Karpas-422 (cell line): ENCODE data around the gene ARSB. TPM values are rescaled to one million over a fixed set of nuclear protein-coding genes. Genes with fewer than 3 reads are reported as not detected.

Source experiments
- DNase-seq: peaks from one replicate; pipeline ENCODE4 v3.0.0-alpha.2; 2015
- H2AFZ ChIP-seq: fragments of 200-600 bp; sonication (generic); 2 replicates; pipeline ENCODE4 v1.6.1; 2014; ENCODE audit warnings: antibody characterized with exemption, low read length, mixed read lengths
- H3K27ac ChIP-seq: fragments of 200-600 bp; sonication (generic); 2 replicates; pipeline ENCODE4 v1.5.1; 2014; ENCODE audit warnings: mild to moderate bottlenecking, low read length, moderate library complexity
- H3K27me3 ChIP-seq: fragments of 200-600 bp; sonication (generic); 2 replicates; pipeline ENCODE4 v1.6.1; 2014; ENCODE audit warnings: low read length, mixed read lengths
- H3K36me3 ChIP-seq: fragments of 200-600 bp; sonication (generic); 2 replicates; pipeline ENCODE4 v1.6.1; 2014; ENCODE audit warnings: low read length, mixed read lengths; ENCODE audit not compliant: insufficient read depth
- H3K4me1 ChIP-seq: fragments of 200-600 bp; sonication (generic); 2 replicates; pipeline ENCODE4 v1.6.1; 2014; ENCODE audit warnings: mild to moderate bottlenecking, low read length, mixed read lengths
- H3K4me2 ChIP-seq: fragments of 200-600 bp; sonication (generic); 2 replicates; pipeline ENCODE4 v1.6.1; 2014; ENCODE audit warnings: low read length, low read depth, mild to moderate bottlenecking; ENCODE audit not compliant: poor library complexity, severe bottlenecking
- H3K4me3 ChIP-seq: fragments of 200-600 bp; sonication (generic); 2 replicates; pipeline ENCODE4 v1.5.1; 2014; ENCODE audit warnings: mild to moderate bottlenecking, antibody characterized with exemption, low read length, mixed read lengths
- H3K79me2 ChIP-seq: fragments of 200-600 bp; sonication (generic); 2 replicates; pipeline ENCODE4 v1.6.1; 2014; ENCODE audit warnings: mild to moderate bottlenecking, low read length, mixed read lengths
- H3K9ac ChIP-seq: fragments of 200-600 bp; sonication (generic); 2 replicates; pipeline ENCODE4 v1.6.0; 2014; ENCODE audit warnings: low read length
- H3K9me2 ChIP-seq: fragments of 200-600 bp; sonication (generic), shearing (Covaris generic); replicated peaks from 2 replicates; pipeline ENCODE4 v1.6.0; 2014; ENCODE audit warnings: mild to moderate bottlenecking, low read length, moderate library complexity; ENCODE audit not compliant: insufficient read depth
- H3K9me3 ChIP-seq: fragments of 300-700, 200-600 bp; sonication (generic); 2 replicates; pipeline ENCODE4 v1.6.1; 2014; ENCODE audit warnings: low read length, mixed read lengths
- H4K20me1 ChIP-seq: fragments of 200-600 bp; sonication (generic); 2 replicates; pipeline ENCODE4 v1.6.1; 2014; ENCODE audit warnings: mild to moderate bottlenecking, antibody characterized with exemption, low read length, low read depth; ENCODE audit not compliant: insufficient read depth
- total RNA-seq: library from RNA; depleted of rRNA; stranded (reverse); fragments of >200 nt; shearing (Covaris generic); gene quantifications from 2 replicates; pipeline ENCODE4 v1.2.3, GENCODE V29; 2014; ENCODE audit warnings: low replicate concordance; rRNA removed

The ARSB gene
- 3.1 and 10.8 TPM in 2 replicates for total RNA-seq

DNA sequence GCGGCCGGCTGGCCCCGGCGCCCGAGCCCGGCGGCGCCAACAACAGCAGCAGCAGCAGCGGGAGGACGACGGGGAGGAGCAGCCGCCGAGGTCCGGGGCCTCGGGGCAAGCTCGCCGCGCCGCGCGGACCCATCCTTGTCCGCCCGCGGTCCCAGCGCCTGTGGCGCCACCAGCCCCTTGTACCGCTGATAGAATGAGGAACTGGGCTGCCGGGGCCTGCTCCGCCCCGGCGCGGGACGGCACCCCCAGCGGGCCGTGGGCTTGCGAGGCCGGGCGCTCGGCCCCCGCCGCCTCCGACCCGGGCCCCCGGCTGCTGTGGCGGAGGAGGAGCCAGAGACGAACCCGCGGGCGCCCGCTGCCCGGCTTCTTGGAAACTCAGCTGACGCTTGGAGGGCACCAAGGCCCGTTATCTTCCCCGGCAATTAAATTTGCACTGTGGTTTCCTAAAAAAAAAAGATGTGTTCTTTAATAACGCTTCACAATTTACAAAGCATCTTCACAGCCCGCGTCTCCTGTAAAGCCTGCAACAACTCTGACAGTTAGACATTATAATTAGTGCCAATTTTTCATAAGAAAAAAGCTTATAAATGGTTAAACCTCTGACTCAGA is at the start of gene ARSB:
TSS of gene ARSB (minus strand) at position 195 of the 609 bp plus-strand sequence. CDS start at position 133, 62 bp downstream.
- Histone ChIP-seq H3K36me3 (no peaks in the 10 kb centered on the region), H3K4me2 (peak within 1 kb of the TSS; percentile 90), H3K9me3 (no peaks in the 10 kb centered on the region), H3K4me3 (peak within 1 kb of the TSS; percentile 70), H3K27ac (no peak within 1 kb of the TSS), H2AFZ (peak within 1 kb of the TSS; percentile 97), H4K20me1 (no peaks in the 10 kb centered on the region), H3K79me2 (no peaks in the 10 kb centered on the region), H3K4me1 (peaks cover 18% of the 10 kb centered on the region), H3K9ac (peak within 1 kb of the TSS; percentile 80), H3K27me3 (no peaks in the 10 kb centered on the region), H3K9me2 (no peaks in the 10 kb centered on the region)
- peak; percentile 81 for DNase-seq

DNA sequence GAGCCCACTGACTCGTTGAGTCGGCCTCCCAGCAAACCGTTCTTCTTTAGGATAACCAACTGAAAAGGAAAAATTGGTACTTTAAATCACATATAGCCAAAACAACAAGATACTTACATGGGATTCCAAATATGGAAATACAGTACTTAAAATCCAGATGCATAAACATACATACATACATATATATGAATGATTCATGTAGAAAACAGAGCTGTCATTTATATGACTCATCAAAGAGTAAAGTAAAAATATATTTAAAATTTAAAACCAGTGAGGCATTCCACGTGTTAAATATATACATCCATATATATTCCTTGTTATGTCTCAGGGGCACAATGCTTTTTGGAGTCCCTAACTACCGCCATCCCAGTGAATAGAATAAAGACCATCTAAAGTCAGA is 47.7 kb upstream of the ARSB start:
- Histone ChIP-seq H4K20me1 (no peaks in the 10 kb centered on the region), H3K4me3 (no peak overlapping the region), H3K27me3 (no peaks in the 10 kb centered on the region), H2AFZ (no peak overlapping the region), H3K9ac (no peak overlapping the region), H3K4me2 (no peak overlapping the region), H3K9me2 (no peaks in the 10 kb centered on the region), H3K27ac (no peak overlapping the region), H3K36me3 (no peaks in the 10 kb centered on the region), H3K9me3 (no peaks in the 10 kb centered on the region), H3K79me2 (no peaks in the 10 kb centered on the region), H3K4me1 (no peaks in the 10 kb centered on the region)
- DNase-seq = no peak

DNA sequence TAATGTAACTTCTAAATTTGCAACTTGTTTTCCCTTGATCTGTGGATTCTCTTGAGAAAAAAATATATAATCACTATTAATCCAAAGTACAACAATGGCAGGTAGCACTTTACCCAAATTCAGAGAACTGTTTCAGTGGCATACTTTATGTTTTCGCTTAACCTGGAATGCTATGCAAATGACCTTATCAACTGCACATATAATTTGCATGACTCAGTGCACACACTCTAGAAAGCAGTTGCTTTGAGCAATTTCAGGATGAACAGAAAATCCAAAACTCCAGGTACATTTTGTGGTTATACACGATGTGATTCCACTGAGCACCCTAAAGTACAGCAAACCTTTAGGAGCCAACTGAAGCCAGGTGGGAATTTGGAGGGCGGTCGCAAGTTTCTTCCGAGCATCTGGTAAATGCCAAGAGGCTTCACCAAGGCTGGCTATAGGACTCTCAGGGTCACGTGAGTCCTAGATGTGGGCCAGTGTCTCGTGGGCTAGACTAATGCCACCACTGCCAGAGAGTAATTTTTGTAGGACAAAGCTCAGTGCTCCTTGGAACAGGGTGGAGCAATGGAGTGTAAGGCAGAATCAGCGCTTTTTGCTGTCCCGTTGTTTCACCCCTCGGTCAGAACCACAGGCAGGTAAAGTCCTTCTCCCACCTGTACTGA is 47.1 kb upstream of the ARSB start:
- Histone ChIP-seq H3K9me3 (no peaks in the 10 kb centered on the region), H3K27me3 (no peaks in the 10 kb centered on the region), H3K4me3 (no peak overlapping the region), H3K9me2 (no peaks in the 10 kb centered on the region), H3K79me2 (no peaks in the 10 kb centered on the region), H3K4me1 (no peaks in the 10 kb centered on the region), H4K20me1 (no peaks in the 10 kb centered on the region), H3K9ac (no peak overlapping the region), H3K36me3 (no peaks in the 10 kb centered on the region), H3K27ac (no peak overlapping the region), H3K4me2 (no peak overlapping the region), H2AFZ (no peak overlapping the region)
- no peak for DNase-seq

DNA sequence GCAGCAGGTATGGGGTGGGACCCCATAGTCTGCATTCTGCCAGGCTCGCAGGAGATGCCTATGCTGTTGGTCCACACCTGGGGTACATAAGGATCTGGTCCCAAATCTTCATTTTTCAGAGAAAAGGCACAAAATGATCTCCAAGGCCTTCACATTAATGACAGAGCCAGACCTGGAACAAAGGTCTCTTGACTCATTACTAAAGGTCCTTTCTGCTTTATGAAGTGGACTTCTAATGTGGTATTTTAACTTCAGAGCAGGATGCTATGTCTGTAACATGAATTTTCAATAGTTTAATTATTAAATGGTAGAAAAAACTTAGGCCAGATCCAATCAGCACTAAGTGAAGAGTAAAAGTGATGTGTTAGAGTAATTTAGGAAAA is 46.4 kb upstream of the ARSB start:
- H3K79me2 ChIP-seq = no peaks in the 10 kb centered on the region
- no peak overlapping the region for H3K4me3 ChIP-seq
- H3K4me2 ChIP-seq = no peak overlapping the region
- no peaks in the 10 kb centered on the region for H3K9me2 ChIP-seq
- H3K4me1 ChIP-seq = no peaks in the 10 kb centered on the region
- H3K9ac ChIP-seq = no peak overlapping the region
- no peaks in the 10 kb centered on the region for H3K9me3 ChIP-seq
- no peaks in the 10 kb centered on the region for H4K20me1 ChIP-seq
- no peak for DNase-seq
- no peaks in the 10 kb centered on the region for H3K36me3 ChIP-seq
- no peak overlapping the region for H3K27ac ChIP-seq
- no peak overlapping the region for H2AFZ ChIP-seq
- H3K27me3 ChIP-seq = no peaks in the 10 kb centered on the region

DNA sequence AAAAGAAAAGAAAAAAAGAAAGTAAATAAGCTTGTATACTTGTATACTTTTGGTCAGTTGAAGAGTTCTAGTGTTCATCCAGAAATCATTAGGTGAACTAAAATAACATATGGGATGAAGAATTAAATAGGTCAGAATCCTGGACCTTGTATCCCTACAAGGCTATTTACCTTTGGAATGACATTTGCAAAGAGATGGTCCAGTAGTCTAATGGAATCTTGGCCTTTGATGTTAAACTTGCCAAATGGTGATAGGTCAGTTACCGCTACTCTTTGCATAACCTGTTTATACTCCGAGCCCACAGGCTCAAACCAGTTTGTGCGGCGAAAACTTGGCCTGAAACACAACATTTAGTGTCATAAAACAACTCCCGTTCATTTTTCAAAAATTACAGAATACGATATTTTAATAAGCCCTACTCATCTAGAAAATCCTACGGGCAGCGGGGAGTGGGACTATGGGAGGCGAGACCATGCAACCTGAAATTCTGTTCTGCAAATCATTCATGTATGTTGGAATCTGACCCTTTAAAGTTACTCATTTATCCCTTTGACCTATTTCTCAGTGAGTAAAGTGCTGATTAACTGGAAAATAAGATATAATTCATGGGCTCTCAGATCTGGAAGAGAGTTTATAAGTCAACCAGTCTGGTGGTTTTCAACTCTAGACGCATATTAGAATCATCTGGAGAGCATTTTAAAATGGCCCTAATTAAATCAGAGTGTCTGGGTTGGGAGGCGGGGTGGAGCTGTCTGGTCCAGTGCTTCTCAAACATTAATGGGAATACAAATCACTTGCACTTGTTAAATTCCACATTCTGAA is 45.8 kb upstream of the ARSB start:
- H3K4me3 ChIP-seq = no peak overlapping the region
- no peak overlapping the region for H2AFZ ChIP-seq
- DNase-seq = no peak
- H3K4me2 ChIP-seq = no peak overlapping the region
- H3K36me3 ChIP-seq = no peaks in the 10 kb centered on the region
- no peaks in the 10 kb centered on the region for H3K27me3 ChIP-seq
- no peaks in the 10 kb centered on the region for H4K20me1 ChIP-seq
- H3K9me2 ChIP-seq = no peaks in the 10 kb centered on the region
- H3K79me2 ChIP-seq = no peaks in the 10 kb centered on the region
- no peak overlapping the region for H3K27ac ChIP-seq
- no peak overlapping the region for H3K9ac ChIP-seq
- H3K4me1 ChIP-seq = no peaks in the 10 kb centered on the region
- no peaks in the 10 kb centered on the region for H3K9me3 ChIP-seq

DNA sequence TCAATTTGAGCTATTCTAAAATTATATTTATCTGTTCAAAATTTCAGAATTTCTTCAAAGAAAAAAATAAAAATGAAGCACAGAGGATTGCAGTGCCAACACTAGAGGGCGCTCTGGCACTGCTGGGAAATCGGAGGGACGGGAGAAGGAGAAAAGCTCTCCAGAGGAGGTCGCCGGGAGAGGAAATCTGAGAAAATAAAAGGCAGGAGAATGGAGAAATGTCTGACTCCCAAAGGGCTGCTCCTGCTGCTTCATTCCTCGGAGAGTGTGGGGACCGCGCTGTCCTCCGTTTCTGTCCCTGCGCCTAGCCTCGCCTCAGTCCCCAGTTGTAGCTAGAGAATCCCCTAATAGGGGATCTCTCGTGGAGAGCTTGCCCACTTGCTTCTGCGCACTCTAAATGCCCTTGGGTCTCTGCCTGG is 40.0 kb upstream of the ARSB start:
- Histone ChIP-seq H3K9me2 (no peaks in the 10 kb centered on the region), H3K27ac (no peak overlapping the region), H3K4me2 (no peak overlapping the region), H3K27me3 (no peaks in the 10 kb centered on the region), H2AFZ (no peak overlapping the region), H3K79me2 (no peaks in the 10 kb centered on the region), H3K9me3 (no peaks in the 10 kb centered on the region), H3K36me3 (no peaks in the 10 kb centered on the region), H3K9ac (no peak overlapping the region), H4K20me1 (no peaks in the 10 kb centered on the region), H3K4me3 (no peak overlapping the region), H3K4me1 (no peaks in the 10 kb centered on the region)
- DNase-seq = peak; percentile 75

DNA sequence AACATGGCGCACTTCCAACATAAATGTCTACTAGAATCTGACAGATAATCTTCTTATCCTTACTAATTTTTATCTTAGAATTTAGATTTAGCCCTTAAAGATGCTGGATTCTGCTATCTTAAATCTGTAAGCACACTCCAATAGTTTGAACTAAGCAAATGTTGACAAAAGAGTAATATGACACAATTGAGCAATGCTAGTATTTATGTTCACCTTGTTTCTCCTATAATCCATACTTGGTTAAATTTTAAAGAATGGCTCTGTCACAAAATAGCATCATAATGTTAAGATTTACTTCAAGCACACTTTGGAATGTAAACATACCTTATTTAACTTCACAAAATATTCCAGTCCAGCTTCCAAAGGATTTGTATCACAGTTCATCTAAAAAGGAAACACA is 38.8 kb upstream of the ARSB start:
- Histone ChIP-seq H3K4me3 (no peak overlapping the region), H3K27me3 (no peaks in the 10 kb centered on the region), H2AFZ (no peak overlapping the region), H3K9me3 (no peaks in the 10 kb centered on the region), H3K36me3 (no peaks in the 10 kb centered on the region), H3K79me2 (no peaks in the 10 kb centered on the region), H3K27ac (no peak overlapping the region), H3K9me2 (no peaks in the 10 kb centered on the region), H3K4me2 (no peak overlapping the region), H3K4me1 (no peaks in the 10 kb centered on the region), H4K20me1 (no peaks in the 10 kb centered on the region), H3K9ac (no peak overlapping the region)
- no peak for DNase-seq

DNA sequence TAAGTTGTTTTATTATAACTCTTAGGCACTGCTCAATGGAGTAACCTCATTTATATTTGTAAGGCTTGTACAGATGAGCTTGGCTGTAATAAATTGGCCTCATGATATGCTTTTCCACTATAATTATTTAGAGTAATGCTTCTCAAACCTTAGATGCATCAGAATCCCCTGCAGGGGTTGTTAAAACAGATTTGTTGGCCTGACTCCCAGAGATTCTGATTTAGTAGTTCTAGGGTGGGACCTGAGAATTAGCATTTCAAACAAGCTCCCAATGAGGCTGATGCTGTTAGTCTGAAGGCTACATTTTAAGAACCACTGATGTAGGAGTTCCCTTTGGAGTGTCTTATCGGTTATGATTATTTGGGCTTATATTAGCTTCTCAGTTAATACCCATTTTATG is 38.2 kb upstream of the ARSB start:
- Histone ChIP-seq H3K9me3 (no peaks in the 10 kb centered on the region), H3K36me3 (no peaks in the 10 kb centered on the region), H2AFZ (no peak overlapping the region), H3K4me2 (no peak overlapping the region), H3K9ac (no peak overlapping the region), H4K20me1 (no peaks in the 10 kb centered on the region), H3K9me2 (no peaks in the 10 kb centered on the region), H3K79me2 (no peaks in the 10 kb centered on the region), H3K4me1 (no peaks in the 10 kb centered on the region), H3K27me3 (no peaks in the 10 kb centered on the region), H3K4me3 (no peak overlapping the region), H3K27ac (no peak overlapping the region)
- no peak for DNase-seq
